Measurements from ENCODE around the gene GOLT1B. TPM values are rescaled to one million over a fixed set of nuclear protein-coding genes. Genes with fewer than 3 reads are reported as not detected.

GOLT1B gene
- total RNA-seq, 3 donors from 2014 or later: 24.9 to 32.6 (median 30.9) TPM

DNA sequence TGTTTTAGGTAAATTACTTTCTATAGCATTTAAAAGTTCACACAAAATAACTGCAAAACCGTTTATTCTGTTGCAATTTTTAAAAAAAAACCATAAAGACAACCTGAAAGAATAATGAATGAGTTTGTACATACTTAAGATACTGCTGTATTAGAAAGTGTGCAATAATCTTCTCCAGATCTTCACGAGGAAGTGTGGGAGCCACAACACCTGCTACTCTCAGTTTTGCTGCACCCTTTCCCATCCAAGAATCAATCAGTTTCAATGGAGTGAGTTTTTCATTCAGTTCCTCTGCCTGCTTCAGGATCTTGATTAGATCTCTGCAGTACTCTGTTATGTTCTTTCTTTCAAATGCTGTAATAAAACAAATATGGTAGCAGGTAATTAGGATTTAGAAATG lies 30.3 kb upstream of the GOLT1B start:
- Histone ChIP-seq H3K27ac (no peak overlapping the region), H3K27me3 (no peaks in the 10 kb centered on the region), H3K4me1 (no peaks in the 10 kb centered on the region), H3K4me3 (no peak overlapping the region), H3K9me3 (no peaks in the 10 kb centered on the region), H3K36me3 (no peaks in the 10 kb centered on the region)
- no peak for DNase-seq (ENCODE audit: low spot score in 2 of 2)
- no peak for TF ChIP-seq POLR2AphosphoS5 (IDR thresholded peaks at IDR 0.05)
- no peak for TF ChIP-seq POLR2A (IDR thresholded peaks at IDR 0.05)
- TF ChIP-seq, protein P1, sequence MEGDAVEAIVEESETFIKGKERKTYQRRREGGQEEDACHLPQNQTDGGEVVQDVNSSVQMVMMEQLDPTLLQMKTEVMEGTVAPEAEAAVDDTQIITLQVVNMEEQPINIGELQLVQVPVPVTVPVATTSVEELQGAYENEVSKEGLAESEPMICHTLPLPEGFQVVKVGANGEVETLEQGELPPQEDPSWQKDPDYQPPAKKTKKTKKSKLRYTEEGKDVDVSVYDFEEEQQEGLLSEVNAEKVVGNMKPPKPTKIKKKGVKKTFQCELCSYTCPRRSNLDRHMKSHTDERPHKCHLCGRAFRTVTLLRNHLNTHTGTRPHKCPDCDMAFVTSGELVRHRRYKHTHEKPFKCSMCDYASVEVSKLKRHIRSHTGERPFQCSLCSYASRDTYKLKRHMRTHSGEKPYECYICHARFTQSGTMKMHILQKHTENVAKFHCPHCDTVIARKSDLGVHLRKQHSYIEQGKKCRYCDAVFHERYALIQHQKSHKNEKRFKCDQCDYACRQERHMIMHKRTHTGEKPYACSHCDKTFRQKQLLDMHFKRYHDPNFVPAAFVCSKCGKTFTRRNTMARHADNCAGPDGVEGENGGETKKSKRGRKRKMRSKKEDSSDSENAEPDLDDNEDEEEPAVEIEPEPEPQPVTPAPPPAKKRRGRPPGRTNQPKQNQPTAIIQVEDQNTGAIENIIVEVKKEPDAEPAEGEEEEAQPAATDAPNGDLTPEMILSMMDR (IDR thresholded peaks at IDR 0.05): no peak
- intact Hi-C loops (cut with DNase I; ENCODE audit: low total_unique reads): no loop called here

DNA sequence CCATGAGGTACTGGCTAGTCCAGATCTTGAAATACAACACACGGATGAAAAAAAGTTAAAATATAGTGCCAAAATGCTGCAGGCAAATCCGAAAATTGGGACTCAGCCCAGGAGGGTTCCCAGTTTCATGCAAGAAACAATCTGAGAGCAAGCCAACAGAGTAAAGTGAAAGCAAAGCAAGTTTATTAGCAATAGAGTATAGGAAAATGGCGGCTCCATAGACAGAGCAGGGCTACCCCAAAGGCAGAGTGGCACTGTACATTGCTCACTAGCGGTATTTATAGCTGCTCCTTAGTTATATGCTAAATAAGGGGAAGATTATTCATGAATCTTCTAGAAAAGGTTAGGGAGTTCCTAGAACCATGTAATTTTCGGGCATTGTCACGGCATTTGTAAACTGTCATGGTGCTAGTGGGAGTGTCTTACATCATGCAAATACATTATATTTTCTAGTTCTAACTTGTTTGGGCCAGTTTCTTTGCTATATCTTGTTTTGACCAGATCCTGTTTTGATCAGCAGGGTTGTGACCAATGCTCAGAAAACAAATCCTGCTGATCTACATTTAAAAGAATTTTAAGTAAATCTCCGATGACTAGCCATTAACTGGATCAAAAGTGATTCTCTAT lies 29.3 kb upstream of the GOLT1B start:
- H3K9me3 ChIP-seq: no peaks in the 10 kb centered on the region
- H3K36me3 ChIP-seq: no peaks in the 10 kb centered on the region
- no peak overlapping the region for H3K27ac ChIP-seq
- H3K4me1 ChIP-seq: no peaks in the 10 kb centered on the region
- no peaks in the 10 kb centered on the region for H3K27me3 ChIP-seq
- no peak overlapping the region for H3K4me3 ChIP-seq
- intact Hi-C loops (cut with DNase I; ENCODE audit: low total_unique reads): no loop called here
- no peak for TF ChIP-seq POLR2AphosphoS5 (IDR thresholded peaks at IDR 0.05)
- TF ChIP-seq POLR2A (IDR thresholded peaks at IDR 0.05): no peak
- TF ChIP-seq, protein P1 (IDR thresholded peaks at IDR 0.05): no peak
- DNase-seq (ENCODE audit: low spot score in 2 of 2): no peak

DNA sequence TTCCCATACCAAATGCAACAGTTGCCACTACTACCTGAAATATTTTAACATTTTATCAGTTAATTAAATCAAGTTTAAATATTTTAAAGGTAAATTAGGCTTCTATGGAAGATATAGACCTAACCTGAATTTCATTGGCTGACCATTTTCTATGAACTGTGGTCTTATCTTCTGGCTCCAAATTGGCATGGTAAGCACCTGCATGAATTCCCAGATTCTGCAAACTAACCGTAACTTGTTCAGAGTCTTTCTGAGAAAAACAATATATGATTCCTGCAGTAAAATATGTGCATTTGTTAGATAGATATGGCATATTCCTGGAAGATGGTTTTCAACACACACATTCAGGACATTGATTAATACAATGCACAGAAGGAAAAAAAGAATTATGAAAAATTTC lies 26.0 kb upstream of the GOLT1B start:
- Histone ChIP-seq H3K4me1 (no peaks in the 10 kb centered on the region), H3K27me3 (no peaks in the 10 kb centered on the region), H3K9me3 (no peaks in the 10 kb centered on the region), H3K4me3 (no peak overlapping the region), H3K27ac (no peak overlapping the region), H3K36me3 (no peaks in the 10 kb centered on the region)
- intact Hi-C loops (cut with DNase I; ENCODE audit: low total_unique reads): no loop called here
- TF ChIP-seq POLR2A (IDR thresholded peaks at IDR 0.05) (no peak), POLR2AphosphoS5 (IDR thresholded peaks at IDR 0.05) (no peak)
- TF ChIP-seq, protein P1 (IDR thresholded peaks at IDR 0.05): no peak
- DNase-seq (ENCODE audit: low spot score in 2 of 2): no peak

DNA sequence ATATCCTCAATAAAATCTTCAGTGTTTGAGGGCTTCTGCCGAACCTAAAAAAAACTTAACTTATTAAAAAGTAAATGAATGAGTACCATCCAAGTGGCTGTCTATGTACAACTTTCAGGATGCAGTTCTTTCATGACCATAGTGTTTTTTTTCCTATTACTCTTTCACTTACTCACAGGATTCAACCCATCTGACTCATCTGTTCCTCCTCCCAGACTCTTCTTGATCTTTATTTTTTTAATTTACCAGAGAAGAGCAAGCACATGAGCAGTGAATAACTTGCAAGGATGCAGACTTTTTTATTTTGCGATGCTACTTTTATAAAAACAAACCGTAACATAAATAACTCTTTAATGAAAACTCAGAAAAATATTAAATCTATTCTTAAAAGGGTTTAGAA lies 24.6 kb upstream of the GOLT1B start:
- Histone ChIP-seq H3K4me3 (no peak overlapping the region), H3K9me3 (no peaks in the 10 kb centered on the region), H3K27ac (no peak overlapping the region), H3K27me3 (no peaks in the 10 kb centered on the region), H3K36me3 (no peaks in the 10 kb centered on the region), H3K4me1 (no peaks in the 10 kb centered on the region)
- no peak for DNase-seq (ENCODE audit: low spot score in 2 of 2)
- intact Hi-C loops (cut with DNase I; ENCODE audit: low total_unique reads): no loop called here
- TF ChIP-seq POLR2A (IDR thresholded peaks at IDR 0.05) (no peak), POLR2AphosphoS5 (IDR thresholded peaks at IDR 0.05) (no peak)
- TF ChIP-seq, protein P1 (IDR thresholded peaks at IDR 0.05): no peak

DNA sequence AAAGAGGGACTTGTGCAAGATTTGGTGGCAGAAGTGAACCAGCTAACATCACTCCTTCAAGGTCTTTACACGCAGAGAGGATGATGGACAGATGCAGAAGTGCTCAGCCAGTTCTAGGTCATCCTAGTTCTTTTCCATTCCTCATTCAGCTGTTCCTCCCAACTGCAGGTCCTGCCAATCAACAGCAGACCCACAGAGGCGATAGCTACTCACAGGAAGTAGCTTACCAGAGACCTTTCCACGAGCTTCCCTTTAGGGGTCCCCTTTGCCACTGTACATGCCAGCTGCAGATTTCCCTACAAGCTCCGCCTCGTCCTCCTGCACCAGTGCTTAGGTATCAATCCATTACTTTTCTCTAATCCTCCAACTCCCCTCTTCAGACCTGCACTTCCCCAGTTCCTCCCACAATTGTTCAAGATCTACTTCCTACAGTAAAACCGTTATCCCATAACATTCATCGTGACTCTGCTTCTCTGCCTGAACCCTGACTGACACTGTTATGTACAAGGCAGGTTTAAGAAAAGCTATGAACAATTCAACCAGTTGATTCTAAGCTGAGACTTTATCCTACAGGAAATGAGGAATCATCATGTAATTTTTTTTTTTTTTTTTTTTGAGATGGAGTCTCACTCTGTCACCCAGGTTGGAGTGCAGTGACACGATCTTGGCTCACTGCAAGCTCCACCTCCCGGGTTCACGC lies 22.7 kb upstream of the GOLT1B start:
- Histone ChIP-seq H3K4me1 (no peaks in the 10 kb centered on the region), H3K9me3 (no peaks in the 10 kb centered on the region), H3K4me3 (no peak overlapping the region), H3K36me3 (no peaks in the 10 kb centered on the region), H3K27ac (no peak overlapping the region), H3K27me3 (no peaks in the 10 kb centered on the region)
- TF ChIP-seq, protein P1 (IDR thresholded peaks at IDR 0.05): no peak
- TF ChIP-seq POLR2AphosphoS5 (IDR thresholded peaks at IDR 0.05) (no peak), POLR2A (IDR thresholded peaks at IDR 0.05) (no peak)
- no peak for DNase-seq (ENCODE audit: low spot score in 2 of 2)
- intact Hi-C loops (cut with DNase I; ENCODE audit: low total_unique reads): no loop called here

All from breast epithelium (tissue), 4 donors.